IMR-90 (cell line): ENCODE data around the gene DVL2. TPM values are rescaled to one million over a fixed set of nuclear protein-coding genes. Genes with fewer than 3 reads are reported as not detected.

Experiments
- ATAC-seq: fragments of 200-7000 bp; cut with Tn5 transposase; 2 replicates; pipeline ENCODE4 v1.9.1; 2020; ENCODE audit warnings: low read depth, mild to moderate bottlenecking, moderate library complexity
- BruUV-seq: library from RNA; stranded (reverse); fragments of 400-500 nt; replicated peaks from 2 replicates; lab custom pipeline; 2021; lab: Mats Ljungman, UMichigan
- CTCF ChIA-PET: fragments of 300-600 bp; formaldehyde crosslinking; extraction: SDS; loops from one replicate; lab custom pipeline; 2021; ENCODE audit warnings: antibody characterized with exemption; lab: Yijun Ruan, JAX
- POLR2A ChIA-PET: fragments of 300-600 bp; sonication (Branson Sonifier 250); formaldehyde crosslinking; loops from one replicate; lab custom pipeline; 2022; ENCODE audit warnings: antibody characterized with exemption; ENCODE audit not compliant: unreplicated experiment; lab: Charles Lee
- DNase-seq: peaks from one replicate; pipeline ENCODE4 v3.0.0; 2013
- H2AFZ ChIP-seq: replicated peaks from 2 replicates; pipeline ENCODE3; 2013; ENCODE audit warnings: low read length, mild to moderate bottlenecking; ENCODE audit not compliant: poor library complexity
- H2AK5ac ChIP-seq: 2 replicates; pipeline ENCODE4 v1.6.1; 2013; ENCODE audit warnings: low read depth, low read length, inconsistent platforms
- H2AK9ac ChIP-seq: replicated peaks from 2 replicates; pipeline ENCODE3; 2013; ENCODE audit warnings: mild to moderate bottlenecking, low read depth, low read length, moderate library complexity; ENCODE audit not compliant: poor library complexity
- H2BK120ac ChIP-seq: 2 replicates; pipeline ENCODE4 v1.6.1; 2013; ENCODE audit warnings: low read depth, low read length, inconsistent platforms
- H2BK15ac ChIP-seq: 3 replicates; pipeline ENCODE4 v1.6.1; 2013; ENCODE audit warnings: low read depth, low read length, inconsistent platforms
- H2BK20ac ChIP-seq: 2 replicates; pipeline ENCODE4 v1.6.1; 2013; ENCODE audit warnings: low read depth, mild to moderate bottlenecking, inconsistent platforms, low read length, moderate library complexity
- H2BK5ac ChIP-seq: 2 replicates; pipeline ENCODE4 v1.6.1; 2013; ENCODE audit warnings: mild to moderate bottlenecking, low read depth, low read length, inconsistent platforms; ENCODE audit not compliant: poor library complexity, severe bottlenecking
- H3K14ac ChIP-seq: replicated peaks from 2 replicates; pipeline ENCODE4 v1.6.1; 2013; ENCODE audit warnings: low read depth, low read length, inconsistent platforms
- H3K18ac ChIP-seq: 2 replicates; pipeline ENCODE4 v1.6.1; 2013; ENCODE audit warnings: low read depth, low read length, control low read depth
- H3K23ac ChIP-seq: 2 replicates; pipeline ENCODE4 v1.6.1; 2013; ENCODE audit warnings: low read depth, low read length, inconsistent platforms
- H3K27ac ChIP-seq: 2 replicates; pipeline ENCODE4 v1.5.1; 2013; ENCODE audit warnings: mild to moderate bottlenecking, control low read depth, low read length; ENCODE audit not compliant: insufficient read depth
- H3K27me3 ChIP-seq: 2 replicates; pipeline ENCODE4 v1.6.1; 2013; ENCODE audit warnings: low read length; ENCODE audit not compliant: control insufficient read depth, insufficient read depth
- H3K36me3 ChIP-seq: 2 replicates; pipeline ENCODE4 v1.6.1; 2013; ENCODE audit warnings: low read length, mixed read lengths; ENCODE audit not compliant: control insufficient read depth, insufficient read depth
- H3K4ac ChIP-seq: 2 replicates; pipeline ENCODE4 v1.6.1; 2013; ENCODE audit warnings: low read depth, low read length, inconsistent platforms
- H3K4me1 ChIP-seq: 2 replicates; pipeline ENCODE4 v1.6.1; 2013; ENCODE audit warnings: low read length, mixed read lengths; ENCODE audit not compliant: control insufficient read depth, insufficient read depth
- H3K4me2 ChIP-seq: 2 replicates; pipeline ENCODE4 v1.6.1; 2013; ENCODE audit warnings: low read depth, mild to moderate bottlenecking, control low read depth, low read length, moderate library complexity
- H3K4me3 ChIP-seq: 2 replicates; pipeline ENCODE4 v1.5.1; 2013; ENCODE audit warnings: low read depth, mild to moderate bottlenecking, control low read depth, low read length, moderate library complexity; ENCODE audit not compliant: insufficient read depth
- H3K56ac ChIP-seq: 2 replicates; pipeline ENCODE4 v1.6.1; 2013; ENCODE audit warnings: low read length, inconsistent platforms; ENCODE audit not compliant: insufficient read depth; ENCODE audit errors: extremely low read depth
- H3K79me1 ChIP-seq, 2 experiments: 2 replicates each; pipeline ENCODE4 v1.6.1; 2013; ENCODE audit warnings: low read length in 2 of 2, inconsistent platforms in 1 of 2, low read depth in 1 of 2
- H3K9ac ChIP-seq: 2 replicates; pipeline ENCODE4 v1.6.1; 2013; ENCODE audit warnings: low read depth, low read length, control low read depth
- H3K9me1 ChIP-seq: 2 replicates; pipeline ENCODE4 v1.6.1; 2013; ENCODE audit warnings: low read length, inconsistent platforms; ENCODE audit not compliant: insufficient read depth
- H3K9me3 ChIP-seq: 2 replicates; pipeline ENCODE4 v1.6.1; 2013; ENCODE audit warnings: low read length; ENCODE audit not compliant: control insufficient read depth, insufficient read depth
- H4K20me1 ChIP-seq: 2 replicates; pipeline ENCODE4 v1.6.1; 2013; ENCODE audit warnings: low read length, inconsistent platforms; ENCODE audit not compliant: insufficient read depth
- H4K5ac ChIP-seq: 2 replicates; pipeline ENCODE4 v1.6.1; 2013; ENCODE audit warnings: mild to moderate bottlenecking, low read depth, low read length, control low read depth
- H4K8ac ChIP-seq, 2 experiments: 2 replicates each; pipeline ENCODE4 v1.6.1; 2013; ENCODE audit warnings: low read depth in 2 of 2, low read length in 2 of 2, control low read depth in 1 of 2, inconsistent platforms in 1 of 2
- H4K91ac ChIP-seq: 2 replicates; pipeline ENCODE4 v1.6.1; 2013; ENCODE audit warnings: low read depth, low read length, inconsistent platforms; ENCODE audit not compliant: insufficient read depth
- BHLHE40 ChIP-seq: fragments of 150-350 bp; IDR thresholded peaks from 2 replicates; pipeline ENCODE4 v1.6.1; 2016; ENCODE audit warnings: mild to moderate bottlenecking, low read depth, low read length
- CEBPB ChIP-seq: IDR thresholded peaks from 2 replicates; pipeline ENCODE4 v1.6.1; 2012; ENCODE audit warnings: low read depth, low read length, improper control_type of control experiment
- CHD1 ChIP-seq: IDR thresholded peaks from 2 replicates; pipeline ENCODE4 v1.6.1; 2012; ENCODE audit warnings: low read depth, low read length, improper control_type of control experiment
- CTCF ChIP-seq: conservative IDR thresholded peaks from 2 replicates; pipeline ENCODE4 v1.5.1; 2012; ENCODE audit warnings: mild to moderate bottlenecking, low read depth, low read length, improper control_type of control experiment
- ELK1 ChIP-seq: fragments of 150-350 bp; IDR thresholded peaks from 2 replicates; pipeline ENCODE4 v1.6.1; 2016; ENCODE audit warnings: low read depth, mild to moderate bottlenecking, low read length, moderate library complexity, borderline replicate concordance
- MAZ ChIP-seq: IDR thresholded peaks from 2 replicates; pipeline ENCODE4 v1.6.1; 2012; ENCODE audit warnings: low read depth, mild to moderate bottlenecking, low read length, improper control_type of control experiment, moderate library complexity, borderline replicate concordance
- MXI1 ChIP-seq: IDR thresholded peaks from 2 replicates; pipeline ENCODE4 v1.6.1; 2012; ENCODE audit warnings: low read depth, mild to moderate bottlenecking, low read length, moderate library complexity, borderline replicate concordance
- POLR2A ChIP-seq: IDR thresholded peaks from 2 replicates; pipeline ENCODE4 v1.6.1; 2012; ENCODE audit warnings: mild to moderate bottlenecking, low read depth, low read length
- RAD21 ChIP-seq: IDR thresholded peaks from 2 replicates; pipeline ENCODE4 v1.6.1; 2012; ENCODE audit warnings: low read length, improper control_type of control experiment
- RCOR1 ChIP-seq: IDR thresholded peaks from 2 replicates; pipeline ENCODE4 v1.6.1; 2012; ENCODE audit warnings: mild to moderate bottlenecking, low read length, improper control_type of control experiment; ENCODE audit not compliant: insufficient replicate concordance
- RFX5 ChIP-seq: IDR thresholded peaks from 2 replicates; pipeline ENCODE4 v1.8.0; 2012; ENCODE audit warnings: low read depth, mild to moderate bottlenecking, low read length, moderate library complexity
- SMC3 ChIP-seq: fragments of 150-350 bp; IDR thresholded peaks from 2 replicates; pipeline ENCODE4 v1.6.1; 2016; ENCODE audit warnings: low read depth, mild to moderate bottlenecking, antibody characterized with exemption, low read length, moderate library complexity
- USF2 ChIP-seq: fragments of 150-350 bp; IDR thresholded peaks from 2 replicates; pipeline ENCODE4 v1.6.1; 2017; ENCODE audit warnings: mild to moderate bottlenecking, antibody characterized with exemption, low read length, low read depth
- WGBS, 2 experiments: methylation state at CpG; one replicate each; pipeline versions ENCODE4 v1.1.5 to v1.1.7; 2013; ENCODE audit warnings: missing lambda C conversion rate in 2 of 2; ENCODE audit not compliant: insufficient read length in 1 of 2; ENCODE audit errors: extremely low coverage in 2 of 2; 5-methylcytosine and 5-hydroxymethylcytosine counted together
- dilution Hi-C: fragments of 300-500 bp; cut with HindIII; formaldehyde crosslinking; loops from one replicate; pipeline ENCODE4 v1.14.3; 2018; ENCODE audit warnings: low sequenced_read_pairs; ENCODE audit not compliant: unreplicated experiment
- in situ Hi-C: fragments of 300-500 bp; cut with MboI; formaldehyde crosslinking; loops from 3 replicates; pipeline ENCODE4 v1.14.3; 2019; ENCODE audit warnings: low sequenced_read_pairs, inconsistent platforms, mixed read lengths
- intact Hi-C: fragments of 100-400 bp; cut with micrococcal nuclease; formaldehyde crosslinking; loops from 2 replicates; pipeline ENCODE4 v1.10.0; 2022
- polyA plus RNA-seq, 3 experiments: library from polyadenylated mRNA; depleted of rRNA; stranded (reverse); fragments of >200 nt; gene quantifications; 2 replicates each; pipeline ENCODE4 v1.2.3, GENCODE V29; 2012; ENCODE audit warnings: low replicate concordance in 1 of 3
- total RNA-seq: library from RNA; depleted of rRNA; stranded (reverse); fragments of >200 nt; gene quantifications from 2 replicates; pipeline ENCODE4 v1.2.3, GENCODE V29; 2012

DVL2 gene
- total and polyA plus RNA-seq, 2 of the 4 experiments (the other 2 are of a cell fraction) = 11.8 to 21.3 TPM

GRCh38 chr17:7232114-7232513, 2.2 kb downstream of the DVL2 start:
- intact Hi-C loops = no loop called here
- Histone ChIP-seq H4K8ac (no peak overlapping the region; a peak in 1 of 4 replicates), H3K56ac (no peak overlapping the region), H3K27ac (no peak overlapping the region), H2BK5ac (no peak overlapping the region), H2BK15ac (no peak overlapping the region), H2BK120ac (no peak overlapping the region), H3K79me1 (peaks cover 15 to 89% of the 10 kb centered on the region in 2 experiments; a peak in 3 of 4 replicates), H2BK20ac (no peak overlapping the region), H3K9me1 (peaks cover 6% of the 10 kb centered on the region), H3K27me3 (no peaks in the 10 kb centered on the region), H4K5ac (no peak overlapping the region), H3K4me3 (no peak overlapping the region), H3K4me2 (peak overlapping the region; percentile 36), H3K4ac (no peak overlapping the region), H3K18ac (no peak overlapping the region), H4K91ac (no peak overlapping the region), H3K14ac (0 out of 2 replicates have a peak overlapping the region, but pooled peaks have one; percentile 17), H3K4me1 (peaks cover 5% of the 10 kb centered on the region), H2AK9ac (no peak overlapping the region), H4K20me1 (peaks cover 48% of the 10 kb centered on the region), H3K9me3 (no peaks in the 10 kb centered on the region), H3K36me3 (peaks cover 55% of the 10 kb centered on the region), H3K23ac (peak overlapping the region; percentile 72; the same call in 1 of the 2 replicates), H2AK5ac (no peak overlapping the region), H2AFZ (no peak overlapping the region), H3K9ac (no peak overlapping the region)
- POLR2A ChIA-PET = no interaction called here
- dilution Hi-C loops = no loop called here
- 93% methylated on average over 3 of the region's 5 CpGs; no CpG with 5 or more reads in 1 of the 2 experiments for WGBS, 2 experiments
- in situ Hi-C loops = loop anchor here (25.0 kb wide), 1 partner anchor 930 kb away; the partner anchor contains the start of genes PER1 and VAMP2
- CTCF ChIA-PET = interaction anchor here (1.2 kb wide), 1 partner anchor 12 kb away, joined by 5 read pairs; no protein-coding TSS in a partner anchor
- TF ChIP-seq RAD21 (no peak), MXI1 (no peak), CHD1 (no peak), CTCF (no peak), POLR2A (no peak), CEBPB (no peak), RFX5 (no peak), ELK1 (no peak), SMC3 (no peak), BHLHE40 (no peak), RCOR1 (no peak), USF2 (no peak), MAZ (no peak)
- no peak for ATAC-seq
- DNase-seq = no peak
- BruUV-seq = no TSS peak
